ENCODE measurements around the gene BRAF. TPM values are rescaled to one million over a fixed set of nuclear protein-coding genes. Genes with fewer than 3 reads are reported as not detected.
"Not testable (repeated sequence)": the region's sequence is repeated elsewhere in the genome, so short reads cannot be mapped to it uniquely, and the experiment has no call there.

Gene BRAF
- total RNA-seq, 2 experiments from 2014 or later: 27.5 to 28.4 TPM

DNA sequence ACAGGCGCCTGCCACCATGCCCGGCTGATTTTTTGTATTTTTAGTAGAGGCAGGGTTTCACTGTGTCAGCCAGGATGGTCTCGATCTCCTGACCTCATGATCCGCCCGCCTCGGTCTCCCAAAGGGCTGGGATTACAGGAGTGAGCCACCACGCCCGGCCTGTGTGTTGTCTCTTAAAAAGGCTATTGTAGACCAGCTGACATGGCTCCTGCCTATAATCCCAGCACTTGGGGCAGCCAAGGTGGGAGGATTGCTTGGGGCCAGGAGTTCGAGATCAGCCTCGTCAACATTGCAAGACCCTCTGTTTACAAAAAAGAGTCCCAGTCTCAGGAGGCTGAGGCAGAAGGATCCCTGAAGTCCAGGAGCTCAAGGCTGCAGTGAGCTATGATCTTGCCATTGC lies 230.9 kb downstream of the BRAF start:
- POLR2A ChIA-PET, CTCF ChIA-PET: not testable (repeated sequence)

DNA sequence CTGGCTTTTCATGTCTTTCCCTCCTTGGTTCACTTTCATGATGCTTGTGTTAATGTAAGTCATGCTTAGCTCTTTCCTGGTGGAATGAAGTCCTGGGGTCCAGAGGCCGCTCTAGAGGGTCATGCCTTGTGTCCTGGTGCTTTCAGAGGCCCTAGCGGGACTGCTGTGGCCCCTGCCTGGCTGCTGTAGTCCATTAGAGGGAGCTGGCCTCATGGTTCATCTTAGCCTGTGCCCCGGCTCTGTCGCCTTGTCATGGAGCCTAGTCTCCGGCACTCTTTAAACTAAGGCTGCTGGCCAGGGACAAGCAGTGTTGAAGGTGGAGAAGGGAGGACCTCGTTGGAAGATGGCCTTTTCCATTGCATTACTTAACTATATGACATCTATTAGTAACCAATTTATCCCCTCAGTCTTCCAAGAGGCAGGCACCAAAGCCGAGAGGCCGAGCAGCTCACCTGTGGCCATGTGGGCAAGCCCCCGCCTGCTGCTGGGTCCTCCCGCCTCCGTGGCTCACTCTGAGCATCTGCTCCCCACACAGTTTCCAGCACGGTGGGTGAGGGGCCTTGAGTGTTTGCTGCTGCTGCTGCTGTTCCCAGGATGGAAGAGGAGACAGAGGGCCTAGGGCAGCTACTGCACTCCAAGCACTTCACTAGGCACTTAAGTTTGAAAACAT lies 233.2 kb downstream of the BRAF start:
- CTCF ChIA-PET: no interaction called here
- POLR2A ChIA-PET: no interaction called here

GRCh38 chr7:140689199-140690152 lies 235.3 kb downstream of the BRAF start:
- ChIA-PET CTCF (interaction anchor here (0.8 kb wide), 1 partner anchor 13 kb away, joined by 3 read pairs; no protein-coding TSS in a partner anchor), POLR2A (no interaction called here)

- ChIA-PET CTCF (no interaction called here), POLR2A (no interaction called here)
Observed at GRCh38 chr7:140688341-140688740, 236.4 kb downstream of the BRAF start.

GRCh38 chr7:140686921-140687320 lies 237.8 kb downstream of the BRAF start:
- ChIA-PET CTCF (no interaction called here), POLR2A (no interaction called here)

GRCh38 chr7:140685407-140686087 lies 239.2 kb downstream of the BRAF start:
- ChIA-PET POLR2A (no interaction called here), CTCF (interaction anchor here (0.8 to 1.3 kb wide), 2 partner anchors 11 to 12 kb away, joined by 3 to 4 read pairs; partner anchors contain the start of gene NDUFB2)

DNA sequence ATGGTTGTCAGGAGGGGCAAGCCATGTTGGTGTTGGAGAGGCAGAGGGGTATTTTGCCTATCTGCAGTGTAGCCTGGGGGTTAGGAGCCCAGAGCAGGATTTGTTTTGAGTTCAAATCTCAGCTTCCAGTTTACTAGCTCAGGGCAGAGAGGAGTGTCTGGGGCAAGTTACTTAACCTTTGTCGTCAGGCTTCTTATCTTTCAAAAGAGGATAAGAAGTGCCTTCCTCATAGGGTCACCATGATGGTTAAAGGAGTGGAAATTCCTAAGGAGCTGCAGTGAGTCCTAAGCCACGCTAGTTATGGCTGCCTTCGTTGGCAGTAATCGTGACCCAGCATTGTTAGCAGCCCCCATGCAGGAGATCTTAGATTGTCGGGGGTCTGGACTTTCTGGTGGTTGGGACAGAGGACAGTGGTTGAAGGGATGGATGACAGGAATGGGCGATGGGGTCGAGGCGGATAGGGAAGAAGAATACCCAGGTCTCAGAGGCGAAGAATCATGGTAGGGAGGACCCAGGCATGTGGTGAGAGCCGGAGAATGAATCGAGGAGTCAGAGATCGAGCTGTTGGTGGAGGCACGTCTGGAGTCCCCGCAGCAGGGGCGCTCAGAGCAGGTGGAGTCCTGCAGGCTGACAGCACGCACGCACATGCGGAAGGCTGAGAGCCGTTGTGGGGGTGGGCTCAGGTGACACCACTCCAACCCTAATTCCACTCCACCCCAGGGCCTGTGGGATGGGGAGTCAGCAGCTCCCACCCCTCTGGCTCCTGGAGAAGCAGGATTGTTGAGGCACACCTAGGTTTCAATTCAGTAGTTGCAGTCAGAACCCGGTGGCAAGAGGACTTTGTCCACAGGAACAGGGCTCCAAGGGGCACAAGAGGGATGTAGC lies 240.4 kb downstream of the BRAF start:
- CTCF ChIA-PET: no interaction called here
- POLR2A ChIA-PET: interaction anchor here (0.6 kb wide), 1 partner anchor 12 kb away, joined by 14 read pairs; no protein-coding TSS in a partner anchor

DNA sequence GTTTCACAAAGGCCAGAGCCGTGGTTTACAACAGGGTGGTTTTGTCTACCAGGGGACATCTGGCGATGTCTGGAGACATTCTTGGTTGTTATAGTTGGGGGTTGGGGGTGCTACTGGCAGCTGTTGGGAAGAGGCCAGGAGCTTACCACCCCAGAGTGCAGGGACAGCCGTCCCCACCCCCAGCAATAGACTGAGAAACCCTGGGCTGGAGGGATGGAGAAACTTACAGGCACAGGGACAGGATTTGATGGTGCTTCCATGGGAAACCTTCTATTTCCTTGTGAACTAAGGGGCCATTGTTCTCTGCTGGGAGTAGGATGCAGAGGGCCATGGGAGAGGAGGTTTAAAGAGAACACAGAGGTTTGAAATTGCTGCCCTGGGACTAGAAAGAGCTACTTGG lies 241.1 kb downstream of the BRAF start:
- ChIA-PET CTCF (no interaction called here), POLR2A (no interaction called here)

- ChIA-PET CTCF (no interaction called here), POLR2A (interaction anchor here (0.5 kb wide), 1 partner anchor 674 kb away, joined by 5 read pairs; no protein-coding TSS in a partner anchor)
Observed at GRCh38 chr7:140681766-140682165, 243.0 kb downstream of the BRAF start.

- POLR2A ChIA-PET: no interaction called here
- CTCF ChIA-PET: no interaction called here
Observed at GRCh38 chr7:140680886-140681285, 243.8 kb downstream of the BRAF start.

GRCh38 chr7:140679186-140679585 lies 245.5 kb downstream of the BRAF start:
- ChIA-PET POLR2A (no interaction called here), CTCF (interaction anchor here (0.6 kb wide), 1 partner anchor 46 kb away, joined by 3 read pairs; no protein-coding TSS in a partner anchor)

DNA sequence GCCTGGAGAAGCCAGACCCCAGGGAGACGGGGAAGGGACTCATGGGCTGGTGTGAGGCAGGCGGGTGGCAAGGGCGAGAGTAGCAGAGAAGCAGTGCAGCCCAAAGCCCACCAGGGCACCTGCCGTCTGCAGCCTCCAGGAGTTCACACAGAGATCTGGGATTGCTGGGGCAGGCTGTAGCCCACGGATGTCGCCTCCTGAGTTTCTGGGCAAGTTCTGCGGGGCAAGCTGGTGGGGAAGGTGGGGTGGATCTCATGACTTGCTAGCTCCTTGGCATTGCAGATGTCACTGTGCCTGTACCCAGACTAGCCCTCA lies 246.0 kb downstream of the BRAF start:
- POLR2A ChIA-PET: no interaction called here
- CTCF ChIA-PET: no interaction called here

- CTCF ChIA-PET: no interaction called here
- POLR2A ChIA-PET: no interaction called here
Observed at GRCh38 chr7:140678081-140678815, 246.5 kb downstream of the BRAF start.

DNA sequence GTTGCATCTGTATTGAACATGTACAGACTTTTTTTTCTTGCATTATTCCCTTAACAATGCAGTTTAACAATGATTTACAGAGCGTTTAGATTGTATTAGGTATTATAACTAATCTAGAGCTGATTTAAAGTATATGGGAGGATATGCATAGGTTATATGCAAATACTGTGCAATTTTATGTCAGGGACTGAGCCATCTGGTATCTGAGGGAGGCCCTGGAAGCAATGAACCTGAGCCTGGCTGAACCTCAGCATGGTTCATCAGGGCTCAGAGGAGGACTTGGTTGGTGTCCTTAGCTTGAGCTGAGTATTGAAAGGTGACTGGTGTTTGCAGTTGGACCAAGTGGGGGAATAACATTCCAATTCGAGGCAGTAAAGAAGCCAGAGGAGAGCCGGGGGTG lies 247.2 kb downstream of the BRAF start:
- CTCF ChIA-PET: no interaction called here
- POLR2A ChIA-PET: no interaction called here

DNA sequence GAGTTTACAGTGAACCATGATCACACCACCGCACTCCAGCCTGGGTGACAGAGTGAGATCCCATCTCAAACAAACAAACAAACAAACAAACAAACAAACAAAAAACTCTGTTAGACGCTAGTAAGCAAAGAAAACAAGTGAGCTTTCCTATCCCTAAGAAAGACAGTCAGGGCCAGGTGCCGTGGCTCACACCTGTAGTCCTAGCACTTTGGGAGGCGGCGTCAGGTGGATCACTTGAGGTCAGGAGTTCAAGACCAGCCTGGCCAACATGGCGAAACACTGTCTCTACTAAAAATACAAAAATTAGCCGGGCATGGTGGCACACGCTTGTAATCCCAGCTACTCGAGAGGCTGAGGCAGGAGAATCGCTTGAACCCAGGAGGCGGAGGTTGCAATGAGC lies 247.8 kb downstream of the BRAF start:
- CTCF ChIA-PET, POLR2A ChIA-PET: not testable (repeated sequence)

DNA sequence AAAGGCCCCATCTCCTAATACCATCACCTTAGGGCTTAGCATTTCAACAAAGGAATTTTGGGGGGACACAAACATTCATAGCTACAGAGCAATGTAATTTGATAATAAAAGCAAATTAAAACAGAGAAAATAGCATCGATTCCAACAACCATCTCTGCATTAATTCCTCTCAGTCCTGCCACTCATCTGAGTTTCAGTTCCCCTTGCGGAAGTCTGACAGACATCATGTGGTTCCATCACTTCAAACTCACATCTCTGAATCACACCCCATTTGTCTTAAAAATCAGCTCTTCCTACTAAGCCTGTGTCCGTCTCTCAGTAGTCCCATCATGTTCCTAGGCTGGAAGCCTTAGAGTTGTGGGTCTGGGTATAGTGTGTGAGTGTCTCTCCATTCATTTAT lies 248.4 kb downstream of the BRAF start:
- POLR2A ChIA-PET: no interaction called here
- CTCF ChIA-PET: interaction anchor here (0.8 kb wide), 1 partner anchor 13 kb away, joined by 3 read pairs; no protein-coding TSS in a partner anchor

GRCh38 chr7:140675726-140676125 lies 249.0 kb downstream of the BRAF start:
- ChIA-PET CTCF (interaction anchor here (0.8 to 3.0 kb wide), 3 partner anchors 14 to 23 kb away, joined by 3 to 10 read pairs (median 3); no protein-coding TSS in a partner anchor), POLR2A (interaction anchor here (0.5 kb wide), 1 partner anchor 226 kb away, joined by 3 read pairs; no protein-coding TSS in a partner anchor)

DNA sequence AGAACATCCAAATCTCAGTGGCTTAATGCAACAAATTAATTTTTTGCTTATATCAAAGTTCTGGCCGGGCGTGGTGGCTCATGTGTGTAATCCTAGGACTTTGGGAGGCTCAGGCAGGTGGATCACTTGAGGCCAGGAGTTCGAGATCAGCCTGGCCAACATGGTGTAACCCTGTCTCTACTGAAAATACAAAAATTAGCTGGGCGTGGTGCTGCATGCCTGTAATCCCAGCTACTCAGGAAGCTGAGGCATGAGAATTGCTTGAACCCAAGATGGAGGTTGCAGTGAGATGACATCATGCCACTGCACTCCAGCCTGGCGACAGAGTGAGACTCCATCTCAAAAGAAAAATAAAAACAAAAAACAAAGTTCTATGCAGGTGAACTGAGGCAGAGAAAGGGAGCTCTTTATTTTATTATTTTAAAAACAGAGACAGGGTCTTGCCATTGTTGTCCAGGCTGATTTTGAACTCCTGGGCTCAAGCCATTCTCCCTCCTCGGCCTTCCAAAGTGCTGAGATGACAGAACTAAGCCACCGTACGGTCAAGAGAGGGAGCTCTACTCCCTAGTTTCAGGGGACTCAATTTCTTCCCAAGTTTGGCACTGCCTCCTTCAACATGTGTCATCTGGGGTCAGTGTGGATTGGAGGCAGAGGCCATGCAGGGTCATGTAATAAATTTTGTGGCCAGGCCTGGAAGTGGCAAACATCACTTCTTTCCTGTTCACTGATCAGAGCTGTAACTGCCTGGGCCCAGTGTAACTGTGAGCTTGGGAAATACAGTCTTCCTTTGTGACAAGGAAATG lies 249.6 kb downstream of the BRAF start:
- POLR2A ChIA-PET: interaction anchor here (0.5 to 1.4 kb wide), 2 partner anchors 21 to 225 kb away, joined by 3 to 5 read pairs; partner anchors contain the start of gene NDUFB2
- CTCF ChIA-PET: interaction anchor here (0.5 to 3.0 kb wide), 4 partner anchors 21 to 318 kb away, joined by 3 to 10 read pairs (median 4); partner anchors contain the start of gene NDUFB2
